COLO668 (cell line): Measurements from ENCODE around the gene CDK5R1.

ENCODE experiments used
- DNase-seq: peaks from one replicate; lab custom pipeline; 2025; ENCODE audit not compliant: unreplicated experiment; lab: John Stamatoyannopoulos, UW

The CDK5R1 gene

DNA sequence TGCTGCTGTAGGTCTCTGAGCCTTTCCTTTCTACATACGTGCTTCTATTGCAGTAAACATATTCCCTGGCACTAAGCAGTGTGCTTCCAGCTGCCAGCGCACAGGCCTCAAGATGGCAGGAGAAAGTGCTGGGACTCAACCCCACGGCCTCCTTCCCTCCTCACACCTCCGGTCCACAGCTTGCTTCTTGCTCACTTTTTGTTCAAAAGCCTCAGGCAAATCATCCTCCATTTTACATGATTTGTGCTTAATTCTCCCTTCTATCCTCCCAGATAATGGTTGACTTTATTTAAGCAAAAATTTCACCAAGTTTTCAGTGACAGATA is 5.4 kb downstream of the CDK5R1 start:
- DNase-seq = no peak

DNA sequence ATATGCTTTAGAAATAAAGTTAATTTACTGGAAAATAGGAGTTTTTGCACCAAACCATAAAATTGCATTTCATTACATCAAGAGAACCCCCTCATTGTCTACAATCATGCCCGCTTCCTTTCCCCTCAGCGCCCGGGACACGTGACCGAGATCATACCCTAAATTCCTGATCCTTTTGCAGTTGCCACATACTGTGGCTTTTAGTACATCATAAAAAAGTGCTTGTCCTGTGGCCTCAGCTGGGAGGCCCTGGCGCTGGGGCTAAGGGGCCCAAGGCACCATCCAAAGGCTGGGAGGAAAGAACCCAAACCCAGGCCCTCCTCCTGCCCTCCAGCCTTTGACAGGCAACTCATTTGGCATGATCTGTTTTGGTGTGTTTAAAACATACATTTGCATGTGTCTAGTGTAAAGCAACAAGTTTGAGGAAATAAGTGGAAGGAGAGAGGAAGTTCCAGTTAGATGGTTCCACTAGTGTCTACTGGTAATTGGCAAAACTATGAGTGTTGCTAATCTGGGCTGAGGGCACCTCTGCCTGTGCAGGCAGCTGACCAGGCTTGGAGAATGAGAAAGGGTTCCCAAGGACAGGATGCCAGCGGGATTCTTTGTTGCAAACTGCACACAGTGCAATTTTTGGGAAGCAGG is 6.0 kb downstream of the CDK5R1 start:
- DNase-seq = no peak

DNA sequence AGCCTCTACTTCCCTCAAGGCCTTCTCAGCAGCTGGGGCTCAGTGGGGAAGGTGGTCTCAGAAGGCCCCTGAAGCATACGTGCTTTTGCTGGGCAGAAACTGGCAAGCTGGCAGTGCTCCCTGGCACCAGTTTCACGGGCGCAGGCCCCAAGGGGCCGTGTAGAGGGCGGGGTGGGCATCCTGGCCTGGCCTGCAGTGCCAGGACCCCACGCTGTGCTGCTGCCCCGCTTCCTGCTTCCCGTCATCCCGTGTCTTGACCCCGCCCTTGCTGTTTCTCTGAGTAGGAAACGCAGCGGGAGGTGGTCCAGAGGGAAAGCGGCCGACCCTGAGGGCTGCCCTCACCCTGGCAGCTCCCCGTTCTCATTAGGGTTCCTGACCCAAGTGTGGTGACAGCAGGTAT is 6.8 kb downstream of the CDK5R1 start:
- DNase-seq = no peak

DNA sequence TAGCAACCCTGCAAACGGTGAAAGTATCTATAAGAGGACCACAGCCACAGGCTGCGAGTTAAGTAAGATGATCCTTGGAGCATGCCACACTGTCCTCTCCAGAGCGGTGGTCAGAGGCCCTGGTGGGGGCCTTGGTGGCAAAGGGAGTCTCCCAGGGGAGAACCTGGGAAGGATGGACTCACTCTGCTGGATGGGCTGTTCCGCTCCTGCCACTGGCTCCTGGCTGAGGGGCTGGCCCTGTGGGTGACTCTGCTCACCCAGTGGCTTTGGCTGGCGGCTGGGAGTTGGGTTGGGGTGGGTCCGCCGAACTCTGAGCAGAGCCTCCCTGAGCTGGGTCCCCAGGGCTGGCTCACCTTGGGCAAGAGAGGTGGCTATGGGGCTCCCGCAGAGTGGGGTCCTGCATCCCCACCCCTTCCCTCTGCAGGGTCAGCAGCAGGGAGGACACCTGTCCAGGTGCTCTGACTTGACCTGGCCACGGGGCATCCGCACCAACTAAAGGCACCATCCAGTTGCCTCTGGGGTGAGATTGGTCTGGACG is 7.3 kb downstream of the CDK5R1 start:
- DNase-seq = no peak

DNA sequence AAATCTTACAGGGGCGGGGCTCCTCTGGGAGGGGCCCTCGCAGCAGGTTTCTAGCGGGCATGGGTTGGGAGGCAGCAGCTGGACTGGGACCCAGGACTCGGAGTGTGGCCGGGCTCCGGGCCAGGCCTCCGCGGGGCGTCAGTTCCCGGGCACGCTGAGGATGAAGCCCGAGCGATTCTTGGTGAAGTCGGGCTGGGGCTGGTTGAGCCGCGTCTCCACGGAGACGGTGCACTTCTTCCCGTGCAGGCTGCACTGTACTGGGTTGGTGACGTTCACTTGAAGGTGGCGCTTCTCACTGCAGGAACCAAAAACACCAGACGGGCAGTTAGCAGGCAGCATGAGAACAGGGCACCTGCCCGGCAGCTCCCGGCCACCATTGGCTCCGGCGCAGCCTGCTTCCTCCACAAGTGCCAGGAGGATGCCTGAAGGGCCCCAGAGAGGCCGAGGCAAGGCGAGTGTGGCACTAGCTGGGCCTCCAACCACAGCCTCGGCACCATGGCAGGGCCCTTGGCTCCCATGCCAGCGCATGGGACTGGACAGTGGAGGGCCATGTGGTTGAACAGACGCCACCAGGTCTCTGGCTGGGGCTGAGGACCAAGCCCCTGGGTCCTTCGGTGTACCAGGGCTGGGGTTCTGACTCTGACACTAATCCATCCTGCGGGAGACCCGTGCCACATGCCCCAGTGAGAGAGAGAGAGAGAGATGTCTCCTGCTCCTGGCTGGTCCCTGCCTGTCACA is 8.0 kb downstream of the CDK5R1 start:
- DNase-seq = no peak

DNA sequence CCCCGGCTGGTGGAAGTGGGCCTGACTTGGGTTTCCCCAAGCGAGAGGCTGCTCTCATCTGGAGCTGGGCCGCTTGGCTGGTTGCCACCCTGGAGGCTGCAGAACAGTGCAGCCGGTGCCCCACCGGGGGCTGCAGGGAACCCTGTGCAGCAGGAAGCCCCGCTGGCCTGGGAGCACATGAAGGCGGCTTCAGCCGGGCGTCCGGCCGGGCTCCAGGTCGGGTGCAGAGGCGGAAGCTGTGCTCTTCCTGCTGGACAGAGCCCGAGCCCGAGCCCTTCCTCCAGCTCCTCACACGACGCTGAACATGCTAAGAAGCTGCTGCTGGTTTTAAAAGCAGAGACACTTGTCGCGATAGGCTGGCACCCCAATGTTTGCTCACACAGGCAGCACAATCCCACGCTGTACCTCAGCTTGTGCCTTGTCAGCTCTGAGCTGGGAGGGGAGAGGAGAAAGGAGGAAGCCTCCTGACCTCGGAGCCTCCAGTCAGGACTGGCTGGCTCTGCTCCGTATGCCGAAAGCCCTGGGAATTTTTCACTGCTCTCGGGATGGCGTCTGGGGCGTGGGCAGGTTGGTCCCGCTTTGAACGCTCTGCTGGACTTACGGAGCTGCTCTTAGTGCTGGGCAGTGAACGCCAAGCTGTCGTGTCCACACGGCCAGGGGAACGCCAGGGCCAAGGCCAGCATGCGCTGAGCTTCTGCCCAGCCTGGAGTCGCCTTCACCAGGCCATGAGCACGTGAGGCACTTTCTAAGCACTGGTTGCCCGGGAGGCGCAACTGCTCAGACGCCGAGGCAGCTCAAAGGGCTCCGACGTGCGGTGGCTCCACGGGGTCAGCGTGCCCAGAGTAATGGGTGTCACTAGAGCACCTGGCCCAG is 8.8 kb downstream of the CDK5R1 start:
- no peak for DNase-seq

DNA sequence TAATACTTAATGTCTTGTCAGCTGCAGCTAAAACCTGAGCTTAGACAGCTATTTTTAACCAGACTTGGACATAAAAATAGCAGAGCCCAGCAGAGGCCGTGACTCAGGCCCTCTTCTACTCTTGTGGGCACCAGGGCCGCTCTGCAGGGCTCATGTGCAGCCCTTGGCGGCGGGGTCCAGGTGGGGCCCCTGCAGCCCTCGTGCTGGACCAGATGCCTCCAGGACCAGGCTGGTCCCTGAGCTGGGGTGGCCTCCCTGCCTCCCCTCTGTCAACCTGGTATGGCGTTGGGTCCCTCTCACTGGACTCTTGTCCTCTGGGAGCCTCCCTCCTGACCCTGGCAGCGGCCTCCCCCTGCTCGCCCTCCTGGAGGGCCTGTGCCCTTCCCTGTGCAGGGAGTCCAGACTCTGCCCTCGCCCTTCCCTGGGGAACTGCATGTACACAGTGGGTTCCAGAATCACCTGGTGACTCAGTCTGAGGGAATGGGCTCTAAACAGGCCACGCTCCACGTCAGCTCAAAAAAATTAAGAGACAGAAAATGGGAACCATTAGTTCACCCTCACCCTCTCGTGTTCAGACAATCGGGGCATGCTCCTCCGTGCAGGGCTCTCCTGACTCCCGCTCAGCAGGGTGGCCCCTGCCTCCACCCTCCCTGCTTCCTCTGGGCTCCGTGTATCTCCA is 9.7 kb downstream of the CDK5R1 start:
- no peak for DNase-seq

DNA sequence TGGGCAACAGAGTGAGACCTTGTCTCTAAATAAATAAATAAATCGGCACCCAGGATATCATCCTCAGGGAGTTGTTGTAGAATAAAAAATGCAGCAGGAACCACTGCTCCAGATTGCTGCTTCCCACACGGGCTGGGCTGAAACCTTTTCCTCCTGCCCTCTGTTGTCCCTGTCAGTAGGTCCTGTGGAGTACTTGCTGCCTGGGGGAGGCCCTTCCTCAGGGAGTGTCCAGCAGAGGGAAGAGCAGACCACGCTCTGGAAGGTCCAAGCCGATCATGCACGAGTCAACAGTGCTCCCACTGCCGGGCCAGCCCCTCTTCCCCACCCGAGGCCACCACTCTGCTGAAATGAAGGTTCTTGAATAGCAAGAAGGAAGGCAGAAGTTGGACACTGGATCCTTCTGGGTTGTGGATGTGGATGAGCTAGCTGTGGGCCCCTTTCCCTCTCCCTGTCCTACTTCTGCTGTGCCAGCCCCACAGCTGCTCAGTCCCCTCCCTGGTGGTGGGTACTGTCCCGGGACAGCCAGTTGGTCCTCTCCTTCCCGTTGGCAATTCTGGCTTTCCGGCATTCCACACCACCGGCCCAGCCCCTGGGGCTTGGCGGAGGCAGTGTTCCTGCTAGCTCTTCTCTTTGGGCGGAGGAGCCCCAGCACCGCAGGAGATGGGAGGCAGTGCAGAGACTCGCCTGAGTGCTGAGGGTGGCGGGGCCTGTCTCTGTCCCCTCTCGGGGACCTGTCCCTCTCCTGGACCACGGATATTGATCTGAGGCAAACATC is 10.8 kb downstream of the CDK5R1 start:
- no peak for DNase-seq

DNA sequence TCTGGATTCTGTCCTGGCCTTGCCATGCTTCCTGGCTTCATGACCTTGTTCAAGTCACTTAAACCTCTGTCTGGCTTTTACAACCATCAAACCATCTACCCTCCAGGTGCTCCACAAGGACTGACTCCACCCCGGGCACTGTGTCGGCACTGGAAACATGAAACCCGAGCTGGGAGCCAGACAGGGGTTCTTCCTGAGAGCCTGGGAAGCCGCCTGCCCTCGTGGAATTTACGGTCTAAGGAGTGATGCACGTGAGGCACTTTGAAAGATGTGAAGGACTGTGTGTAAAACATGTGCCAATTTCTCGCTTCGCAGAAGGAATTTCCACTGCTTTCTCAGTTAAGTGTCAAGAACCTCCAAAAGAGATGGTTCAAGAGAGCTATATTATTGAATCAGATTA is 11.6 kb downstream of the CDK5R1 start:
- DNase-seq = peak; percentile 38

DNA sequence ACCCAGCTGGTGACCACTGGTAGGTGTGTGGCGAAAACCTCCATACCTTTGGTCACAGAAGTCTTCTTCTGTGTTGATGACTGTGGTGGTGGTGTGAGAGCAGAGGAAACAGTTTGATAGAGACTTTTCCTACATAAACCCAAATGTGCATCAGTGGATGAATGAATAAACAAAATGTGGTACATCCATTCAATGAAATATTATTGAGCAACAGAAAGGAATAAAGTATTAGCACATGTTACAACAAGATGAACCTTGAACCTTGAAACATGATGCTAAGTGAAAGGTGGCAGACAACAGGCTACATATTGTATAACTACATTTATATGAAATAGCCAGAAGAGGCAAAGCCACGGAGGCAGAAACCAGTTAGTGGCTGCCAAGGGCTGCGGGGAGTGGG is 15.2 kb downstream of the CDK5R1 start:
- DNase-seq = no peak

DNA sequence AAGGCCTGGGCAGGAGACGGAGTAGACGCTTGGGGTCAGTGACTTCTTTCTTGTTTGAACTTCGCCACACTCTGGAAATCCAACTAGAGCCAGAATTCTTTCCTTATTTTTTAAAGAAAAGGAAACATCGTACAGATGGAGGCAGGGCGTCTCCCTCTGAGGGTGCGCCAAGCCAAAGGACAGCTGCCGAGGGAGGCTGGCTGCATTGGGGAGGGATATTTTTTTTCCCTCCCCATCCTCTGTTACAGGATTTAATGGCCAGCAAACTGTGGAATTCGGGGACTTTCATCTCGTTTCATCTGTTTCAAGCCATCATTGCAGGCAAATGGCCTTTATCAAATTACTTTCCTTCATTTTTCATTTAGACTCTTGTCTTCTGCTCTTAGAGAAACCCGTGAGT is 15.9 kb downstream of the CDK5R1 start:
- no peak for DNase-seq

DNA sequence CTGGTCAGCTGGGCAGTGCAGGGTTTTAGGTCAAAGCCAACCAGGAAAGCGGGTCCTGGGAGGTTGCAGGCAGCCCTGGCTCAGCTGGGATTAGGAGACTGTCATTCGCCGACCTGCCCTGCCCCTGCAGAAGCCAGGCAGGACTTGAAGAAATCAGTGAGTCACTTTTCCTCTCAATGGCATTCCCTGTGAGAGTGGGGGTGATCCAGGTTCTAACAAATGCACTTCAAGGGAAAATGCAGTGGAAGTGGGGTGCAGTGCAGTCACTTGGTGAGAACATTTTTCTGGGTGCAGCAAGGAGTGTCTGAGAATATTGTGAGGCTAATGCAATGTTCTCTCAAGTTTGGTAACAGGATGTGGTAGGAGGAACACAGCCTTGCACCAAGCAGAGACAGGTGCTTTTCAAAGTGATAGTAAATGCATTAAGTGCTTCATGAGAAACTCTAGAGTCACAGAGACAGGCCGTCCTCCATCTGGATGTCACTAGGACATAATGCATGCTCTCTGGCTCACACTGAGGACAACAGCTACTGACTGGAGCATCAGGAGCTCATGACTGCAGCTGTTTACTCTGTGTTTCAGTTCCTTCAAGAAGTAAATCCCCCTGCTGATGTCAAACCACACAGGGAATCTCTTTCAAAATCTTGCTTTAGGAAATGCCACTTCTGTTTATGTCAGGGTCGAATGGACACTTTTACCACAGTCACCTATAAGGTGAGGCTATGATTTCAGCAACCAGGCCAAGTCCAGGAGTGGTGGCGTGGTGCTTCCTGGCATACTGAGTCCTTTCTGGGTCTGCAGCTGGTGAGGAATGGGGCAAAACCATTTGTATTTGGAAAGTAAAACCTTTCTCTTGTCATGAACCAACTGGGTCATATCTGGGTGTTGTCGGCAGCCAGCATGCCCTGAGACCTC is 16.7 kb downstream of the CDK5R1 start:
- DNase-seq = no peak

DNA sequence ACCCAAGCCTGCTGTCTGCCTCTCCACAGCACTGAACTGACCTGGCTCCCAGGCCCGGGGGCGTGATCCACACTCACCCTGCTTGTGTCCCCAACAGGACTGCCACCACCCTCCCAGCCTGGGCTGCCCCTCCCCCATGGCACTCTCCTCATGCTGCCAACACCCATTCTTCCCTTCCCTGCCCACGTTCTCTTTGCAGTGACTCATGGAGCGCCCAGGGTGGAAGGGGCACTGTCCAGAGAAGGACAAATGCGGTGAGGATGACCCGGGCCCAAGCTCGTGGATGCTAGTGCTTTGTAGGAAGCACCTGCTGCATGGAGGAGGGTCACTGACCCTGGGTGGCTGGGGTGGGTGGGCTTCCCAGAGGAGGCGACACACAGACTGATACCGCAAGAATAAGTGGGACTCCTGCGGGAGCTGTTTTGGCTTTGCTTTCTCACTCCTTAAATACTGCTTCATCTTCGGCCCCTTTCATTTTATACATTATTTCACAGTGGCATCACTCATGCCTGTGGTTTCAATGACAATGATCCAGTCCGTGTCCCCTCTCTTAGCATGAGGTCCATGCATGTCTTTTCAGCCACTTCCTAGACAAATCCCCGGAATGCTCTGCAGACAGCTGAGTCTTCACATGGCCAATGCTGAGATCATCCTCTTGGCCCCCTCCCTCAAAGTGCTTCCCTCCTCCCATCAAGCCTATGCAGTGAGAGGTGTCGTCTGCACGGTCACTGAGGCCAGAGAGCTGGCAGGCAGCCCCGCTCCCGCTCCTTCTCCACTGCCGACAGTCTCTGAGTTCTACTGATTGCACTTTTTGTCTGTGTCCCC is 17.6 kb downstream of the CDK5R1 start:
- DNase-seq = no peak

DNA sequence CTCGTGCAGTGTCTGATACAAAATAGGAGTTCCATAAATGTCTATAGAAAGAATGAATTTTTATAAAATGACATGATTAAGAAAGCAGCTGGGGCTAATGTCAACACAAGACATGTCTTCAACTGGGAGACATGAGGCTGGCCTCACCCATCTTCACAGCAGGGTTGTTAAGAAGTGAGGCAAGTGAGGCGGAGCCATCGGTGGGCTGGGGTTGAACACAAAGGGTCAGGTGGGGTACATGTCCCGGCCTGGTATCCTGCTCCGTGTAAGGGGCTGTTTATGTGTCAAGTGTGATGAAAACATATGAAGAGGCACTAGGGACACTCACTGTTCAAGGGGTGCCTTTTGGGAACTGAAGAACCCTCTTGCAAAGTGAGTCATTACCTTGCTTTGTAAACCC is 22.1 kb downstream of the CDK5R1 start:
- no peak for DNase-seq

DNA sequence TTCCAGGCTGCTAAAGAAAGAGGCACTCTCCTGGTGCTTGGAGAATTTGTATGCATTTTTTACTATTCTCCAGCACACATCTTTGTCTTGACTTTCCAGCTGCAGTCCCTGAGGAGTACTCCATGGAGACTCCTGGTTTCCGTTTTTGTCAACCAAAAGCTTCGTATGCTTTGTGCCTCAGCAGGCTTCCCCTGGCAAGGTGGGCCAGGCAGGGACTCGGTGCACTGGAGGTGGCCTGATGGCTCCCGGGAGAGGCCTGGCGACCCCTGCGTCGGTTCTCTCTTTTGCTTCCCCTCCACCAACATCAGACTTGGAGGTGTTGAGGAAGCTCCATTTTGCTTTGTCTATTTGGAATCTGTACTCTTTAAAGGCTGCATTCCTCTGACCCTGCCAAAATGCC is 23.7 kb downstream of the CDK5R1 start:
- DNase-seq = no peak

DNA sequence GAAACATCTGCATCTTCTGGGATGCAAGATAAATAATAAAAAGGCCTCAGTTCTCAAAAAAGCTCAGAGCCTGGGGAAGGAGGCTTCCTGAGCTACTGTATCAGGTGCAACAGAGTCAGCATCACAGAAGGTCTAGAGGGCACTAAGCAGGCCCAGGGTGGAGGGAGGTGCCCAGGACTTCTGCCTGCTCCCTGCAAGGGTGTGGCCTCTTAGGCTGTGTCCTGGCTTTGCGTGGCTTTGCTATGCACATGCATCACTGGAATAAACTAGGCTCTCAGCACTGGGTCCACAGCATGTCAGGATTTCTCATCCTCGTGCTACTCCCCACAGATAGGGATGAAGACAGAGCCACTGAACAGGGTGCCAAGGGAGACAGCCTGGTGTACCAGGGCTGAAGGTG is 25.5 kb downstream of the CDK5R1 start:
- no peak for DNase-seq

DNA sequence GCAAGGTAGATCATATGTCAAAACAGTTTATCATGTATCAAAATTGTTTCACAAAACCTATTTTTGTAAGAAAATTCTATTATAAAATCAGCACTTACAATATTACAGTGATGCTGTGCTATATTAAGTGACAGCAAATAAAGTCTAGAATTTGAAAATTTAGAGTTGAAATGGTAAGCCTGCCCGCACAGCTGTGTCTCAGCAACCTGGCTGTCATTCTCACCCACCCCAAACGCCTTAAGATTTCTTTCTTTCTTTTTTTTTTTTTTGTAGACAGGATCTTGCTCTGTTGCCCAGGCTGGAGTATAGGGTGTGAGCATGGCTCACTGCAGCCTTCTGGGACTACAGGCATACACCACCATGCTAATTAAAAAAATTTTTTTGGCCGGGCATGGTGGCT is 26.8 kb downstream of the CDK5R1 start:
- no peak for DNase-seq

DNA sequence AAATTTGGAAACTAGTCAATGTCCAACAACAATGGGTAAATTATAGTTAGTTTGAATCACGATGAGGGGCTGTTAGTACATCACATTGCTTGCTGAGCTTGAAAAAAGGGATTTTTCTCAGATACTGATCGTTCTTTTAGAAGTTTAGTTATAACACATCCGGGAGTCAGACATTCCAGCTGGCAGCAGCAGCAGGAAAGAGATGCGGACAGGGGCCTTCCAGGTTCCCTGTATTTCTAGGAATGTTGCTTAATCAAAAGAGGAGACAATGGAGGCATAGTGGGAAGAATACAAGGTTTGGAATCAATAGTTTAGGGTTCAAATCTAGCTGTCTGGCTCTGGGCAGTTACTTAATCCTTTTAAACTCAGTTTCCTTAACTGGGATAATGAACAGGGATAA is 27.8 kb downstream of the CDK5R1 start:
- no peak for DNase-seq
